HG03521 (cell line): Measurements from ENCODE around the gene SIN3A.
"Not testable (repeated sequence)": the region's sequence is repeated elsewhere in the genome, so short reads cannot be mapped to it uniquely, and the experiment has no call there.

ENCODE experiments used
- ATAC-seq: cut with Tn5 transposase; IDR thresholded peaks from one replicate; pipeline ENCODE4 v1.9.1; 2021; ENCODE audit warnings: mild to moderate bottlenecking, moderate library complexity; ENCODE audit not compliant: unreplicated experiment

SIN3A gene

DNA sequence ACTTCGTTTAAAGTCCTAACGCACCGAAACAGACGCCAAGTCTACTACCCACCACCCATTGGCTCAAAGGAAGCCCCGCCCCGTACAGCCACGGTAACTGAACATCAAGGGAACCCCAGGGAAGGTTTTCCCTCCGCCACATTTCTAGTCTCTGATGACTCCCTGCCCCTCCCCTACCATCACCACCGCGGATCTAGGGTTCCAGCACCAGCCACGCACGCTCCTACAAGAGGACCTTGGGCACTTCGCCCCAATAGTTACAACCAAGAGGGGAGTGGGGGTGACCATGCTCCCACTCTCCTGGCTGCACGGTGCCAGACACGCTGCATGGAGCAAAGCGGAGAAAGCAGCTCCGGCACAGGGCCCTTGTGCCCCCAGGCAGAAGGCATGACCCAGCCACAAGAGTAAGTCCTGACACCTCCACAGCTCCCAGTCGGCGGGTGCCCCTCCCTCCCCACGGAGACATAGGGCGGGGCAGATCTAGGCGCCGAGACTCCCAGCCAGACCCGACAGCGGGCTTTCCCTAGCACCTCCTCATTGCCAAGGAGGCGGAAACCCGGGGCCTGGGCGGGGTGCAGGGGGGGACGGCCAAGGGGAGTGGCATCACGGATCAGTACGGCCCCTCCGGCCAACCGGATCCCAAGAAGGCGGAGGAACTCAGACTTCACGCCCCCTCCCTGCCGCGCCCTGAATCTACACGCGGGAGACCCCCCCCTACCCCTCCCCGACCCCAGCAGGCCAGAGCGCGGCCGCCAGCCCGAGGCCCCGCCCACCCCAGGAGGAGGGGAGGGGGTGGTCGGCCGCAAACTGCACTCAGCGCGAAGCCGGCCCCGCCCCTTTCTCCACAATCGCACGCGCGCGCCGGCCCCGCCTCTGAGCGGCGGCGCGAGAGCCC lies 936 bp downstream of the SIN3A start:
- peak; percentile 17 for ATAC-seq

GRCh38 chr15:75449585-75450306 lies 1.7 kb downstream of the SIN3A start:
- no peak for ATAC-seq

DNA sequence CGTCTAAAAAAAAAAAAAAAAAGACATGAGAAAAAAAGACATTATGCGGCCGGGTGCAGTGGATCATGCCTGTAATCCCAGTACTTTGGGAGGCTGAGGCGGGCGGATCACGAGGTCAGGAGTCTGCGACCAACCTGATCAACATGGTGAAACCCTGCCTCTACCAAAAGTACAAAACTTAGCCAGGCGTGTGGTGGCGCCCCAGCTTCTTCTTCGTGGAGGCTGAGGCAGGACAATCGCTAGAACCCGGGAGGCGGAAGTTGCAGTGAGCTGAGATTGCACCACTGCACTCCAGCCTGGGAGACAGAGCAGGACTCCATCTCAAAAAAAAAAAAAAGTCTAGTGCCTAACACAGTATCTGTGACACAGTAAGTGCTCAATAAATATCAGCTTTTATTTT lies 3.3 kb downstream of the SIN3A start:
- ATAC-seq = not testable (repeated sequence)

DNA sequence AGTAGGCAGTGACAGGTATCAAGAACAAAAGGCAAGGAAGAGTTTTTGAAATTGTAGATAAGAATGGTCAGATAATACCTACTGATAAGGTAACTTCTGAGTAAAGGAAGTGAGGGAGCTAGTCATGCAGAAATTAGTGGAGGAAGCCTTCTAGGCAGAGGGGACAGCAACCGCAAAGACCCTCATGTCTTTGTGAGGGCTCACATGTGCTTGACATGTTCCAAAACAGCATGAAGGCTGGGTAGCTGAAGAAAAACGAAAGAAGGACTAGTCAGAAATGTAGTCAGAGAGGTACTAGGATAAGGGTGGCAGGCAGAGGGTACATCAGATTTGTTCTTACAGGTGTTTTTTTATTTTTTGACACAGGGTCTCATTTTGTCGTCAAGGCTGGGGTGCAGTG lies 5.3 kb downstream of the SIN3A start:
- no peak for ATAC-seq

GRCh38 chr15:75445324-75445723 lies 6.2 kb downstream of the SIN3A start:
- ATAC-seq = not testable (repeated sequence)

DNA sequence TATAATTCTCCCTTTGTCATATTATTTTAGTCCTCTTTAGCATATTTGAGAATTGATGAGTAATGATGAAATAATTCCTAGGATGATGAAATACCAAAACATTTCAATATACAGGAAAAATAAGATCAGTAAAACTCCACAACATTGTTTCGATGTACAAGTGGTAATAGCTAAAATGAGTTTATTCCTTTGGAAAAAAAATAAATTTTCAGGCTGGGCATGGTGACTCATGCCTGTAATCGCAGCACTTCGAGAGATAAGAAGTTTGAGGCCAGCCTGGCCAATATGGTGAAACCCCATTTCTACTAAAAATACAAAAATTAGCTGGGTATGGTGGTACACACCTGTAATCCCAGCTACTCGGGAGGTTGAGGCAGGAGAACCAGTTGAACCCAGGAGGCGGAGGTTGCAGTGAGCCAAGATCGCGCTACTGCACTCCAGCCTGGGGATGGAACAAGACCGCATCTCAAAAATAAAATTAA lies 7.5 kb downstream of the SIN3A start:
- not testable (repeated sequence) for ATAC-seq

- ATAC-seq = no peak
Measured at GRCh38 chr15:75437721-75438120, 13.8 kb downstream of the SIN3A start.

DNA sequence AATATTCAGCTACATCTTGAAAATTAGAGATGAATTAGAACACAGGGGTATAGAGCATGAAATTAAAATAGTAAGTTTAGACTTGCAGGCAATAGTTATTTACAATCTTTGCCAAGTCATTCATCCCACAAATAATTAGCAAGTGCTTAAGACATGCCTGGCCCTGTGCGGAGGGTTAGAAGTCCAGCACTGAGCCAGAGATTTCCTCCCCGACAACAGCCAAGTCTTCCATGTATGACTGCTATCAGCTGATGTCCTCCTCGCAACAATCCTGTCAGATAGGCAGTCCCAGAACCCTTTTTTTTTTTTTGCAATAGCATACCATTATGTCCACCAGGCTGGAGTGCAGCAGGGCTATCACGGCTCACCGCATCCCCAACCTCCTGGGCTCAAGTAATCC lies 14.6 kb downstream of the SIN3A start:
- no peak for ATAC-seq

- ATAC-seq = no peak
Measured at GRCh38 chr15:75431682-75432081, 19.8 kb downstream of the SIN3A start.

GRCh38 chr15:75431270-75431669 lies 20.2 kb downstream of the SIN3A start:
- ATAC-seq = no peak

DNA sequence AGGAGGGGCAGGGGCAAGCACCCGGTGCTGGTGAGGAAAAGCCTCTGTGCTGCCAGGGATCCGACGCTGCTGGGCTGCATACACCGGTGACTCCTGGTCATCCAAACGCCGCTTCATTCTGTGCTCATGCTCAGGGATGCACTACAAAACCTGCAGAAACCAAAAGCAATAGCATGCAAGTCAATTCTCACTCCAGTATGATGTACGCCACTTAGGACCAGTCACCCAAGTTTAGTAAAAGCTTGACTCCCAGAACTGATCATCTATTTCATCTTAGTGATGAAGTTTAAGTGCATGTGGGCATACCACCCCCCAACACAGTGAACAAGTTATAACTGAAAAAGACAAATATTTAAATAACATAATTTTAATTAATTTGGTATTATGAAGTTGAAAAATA lies 21.2 kb downstream of the SIN3A start:
- ATAC-seq = no peak

DNA sequence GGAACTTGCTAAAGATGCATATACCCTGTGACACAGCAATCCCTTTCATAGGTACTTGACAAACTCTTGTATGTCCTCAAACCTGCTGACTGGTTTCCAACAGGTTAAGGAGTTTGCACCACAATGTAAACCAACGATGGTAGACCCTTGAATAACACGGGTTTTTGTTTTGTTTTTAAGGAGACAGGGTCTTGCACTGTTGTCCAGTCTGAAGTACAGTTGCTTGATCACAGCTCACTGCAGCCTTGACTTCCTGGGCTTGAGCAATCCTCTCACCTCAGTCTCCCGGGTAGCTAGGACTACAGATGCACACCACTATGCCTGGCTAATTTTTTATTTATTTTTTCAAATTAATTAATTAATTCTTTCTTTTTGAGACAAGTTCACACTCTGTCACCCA lies 23.3 kb downstream of the SIN3A start:
- ATAC-seq = no peak

GRCh38 chr15:75425966-75426500 lies 25.5 kb downstream of the SIN3A start:
- no peak for ATAC-seq

GRCh38 chr15:75422554-75422953 lies 28.9 kb downstream of the SIN3A start:
- no peak for ATAC-seq

GRCh38 chr15:75420698-75421097 lies 30.8 kb downstream of the SIN3A start:
- ATAC-seq = no peak

DNA sequence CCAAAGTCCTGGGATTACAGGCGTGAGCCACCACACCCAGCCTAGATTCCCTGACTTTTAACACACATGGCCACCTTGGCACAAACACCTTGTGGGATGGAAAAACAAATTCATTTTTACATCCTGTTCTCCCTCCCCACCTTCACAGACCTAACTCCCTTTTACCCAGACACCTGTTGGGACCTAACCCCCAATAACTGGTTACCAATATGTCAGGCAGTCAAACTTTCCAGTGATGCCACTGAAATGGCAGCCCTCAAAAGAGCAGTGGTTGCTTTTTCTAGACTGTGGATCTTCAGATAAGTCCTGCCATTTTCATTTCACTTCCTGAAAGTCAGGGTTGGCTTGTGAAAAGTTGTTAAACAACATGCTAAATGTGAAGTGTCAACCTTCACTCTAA lies 34.9 kb downstream of the SIN3A start:
- ATAC-seq = no peak

- ATAC-seq = no peak
Measured at GRCh38 chr15:75410196-75410595, 41.3 kb downstream of the SIN3A start.

GRCh38 chr15:75407083-75407482 lies 44.4 kb downstream of the SIN3A start:
- no peak for ATAC-seq

- no peak for ATAC-seq
Measured at GRCh38 chr15:75403892-75404291, 47.6 kb downstream of the SIN3A start.

DNA sequence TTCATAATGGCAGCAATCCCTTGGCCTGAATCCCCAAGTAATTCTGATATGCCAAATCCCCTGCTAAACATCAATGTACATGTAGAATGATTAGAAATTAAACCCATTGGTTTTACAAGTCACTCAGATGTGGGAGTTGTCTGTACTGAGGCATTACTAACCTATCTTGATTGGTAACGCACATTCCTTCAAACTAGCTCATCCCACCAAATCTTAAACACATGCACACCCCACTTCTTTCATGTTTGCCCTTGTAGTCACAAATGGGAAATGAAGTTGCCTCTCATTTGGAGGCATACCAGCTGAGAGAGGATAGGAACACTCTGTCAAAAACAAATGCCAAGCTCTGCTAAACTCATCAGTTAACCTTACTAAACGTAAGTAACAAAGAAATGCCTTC lies 54.0 kb downstream of the SIN3A start:
- no peak for ATAC-seq

- ATAC-seq = no peak
Measured at GRCh38 chr15:75389791-75390382, 61.6 kb downstream of the SIN3A start.
